CD14-positive monocyte (primary cell): ENCODE results near the gene KCNQ1OT1. TPM values are rescaled to one million over a fixed set of nuclear protein-coding genes. Genes with fewer than 3 reads are reported as not detected.
A peak's percentile ranks its signal among the peaks of the same experiment; 100 is the strongest.

Experiments used
- DNase-seq, 3 donors: peaks; one replicate each; pipeline ENCODE4 v3.0.0-alpha.2; 2011 to 2022
- H2AFZ ChIP-seq: 2 replicates; pipeline ENCODE4 v1.6.0; 2012; ENCODE audit warnings: mild to moderate bottlenecking, low read depth, low read length, inconsistent platforms; ENCODE audit not compliant: insufficient read depth, poor library complexity, severe bottlenecking
- H3K27ac ChIP-seq, 2 donors: 1 replicate in 1 of 2; 2 replicates in 1 of 2; pipeline ENCODE4 v1.5.1; 2012 to 2013; ENCODE audit warnings: low read length in 2 of 2, control low read depth in 1 of 2, inconsistent platforms in 1 of 2, low read depth in 1 of 2, mild to moderate bottlenecking in 1 of 2
- H3K27me3 ChIP-seq, 2 donors: one replicate each; pipeline versions ENCODE4 v1.6.0 to v1.6.1; 2011 to 2013; ENCODE audit warnings: low read length in 2 of 2; ENCODE audit not compliant: control insufficient read depth in 2 of 2, insufficient read depth in 2 of 2
- H3K36me3 ChIP-seq, 2 donors: replicated peaks in 1 of 2; 1 replicate in 1 of 2; 2 replicates in 1 of 2; pipeline versions ENCODE4 v1.5.1 to v1.6.1; 2012 to 2013; ENCODE audit warnings: low read length in 2 of 2, control low read depth in 1 of 2, inconsistent platforms in 1 of 2, mild to moderate bottlenecking in 1 of 2; ENCODE audit not compliant: insufficient read depth in 2 of 2, control insufficient read depth in 1 of 2
- H3K4me1 ChIP-seq, 2 donors: 1 replicate in 1 of 2; 2 replicates in 1 of 2; pipeline versions ENCODE4 v1.5.1 to v1.6.1; 2012 to 2013; ENCODE audit warnings: low read length in 2 of 2, control low read depth in 1 of 2, inconsistent platforms in 1 of 2, mild to moderate bottlenecking in 1 of 2, moderate library complexity in 1 of 2; ENCODE audit not compliant: insufficient read depth in 2 of 2, control insufficient read depth in 1 of 2
- H3K4me2 ChIP-seq: replicated peaks from 2 replicates; pipeline ENCODE3; 2012; ENCODE audit warnings: low read length, moderate library complexity, mild to moderate bottlenecking; ENCODE audit not compliant: poor library complexity, severe bottlenecking; ENCODE audit errors: extremely low read depth
- H3K4me3 ChIP-seq, 3 experiments: fragments of 200-600 bp in 1 of 3; sonication (generic) in 1 of 3; replicated peaks in 1 of 3; 1 replicate in 2 of 3; 2 replicates in 1 of 3; pipeline ENCODE4 v1.5.1; 2011 to 2013; ENCODE audit warnings: low read length in 3 of 3, mild to moderate bottlenecking in 3 of 3, control low read depth in 2 of 3, low read depth in 2 of 3, inconsistent platforms in 1 of 3, moderate library complexity in 1 of 3
- H3K79me2 ChIP-seq: 2 replicates; pipeline ENCODE4 v1.6.0; 2012; ENCODE audit warnings: mild to moderate bottlenecking, control low read depth, inconsistent platforms, low read length, moderate library complexity; ENCODE audit not compliant: insufficient read depth
- H3K9ac ChIP-seq: 2 replicates; pipeline ENCODE4 v1.6.0; 2017; ENCODE audit warnings: low read length, mild to moderate bottlenecking; ENCODE audit not compliant: insufficient read depth, poor library complexity, severe bottlenecking
- H3K9me3 ChIP-seq, 2 donors: replicated peaks in 1 of 2; 1 replicate in 1 of 2; 2 replicates in 1 of 2; pipeline versions ENCODE4 v1.5.1 to v1.6.1; 2012 to 2013; ENCODE audit warnings: low read length in 2 of 2, control low read depth in 1 of 2; ENCODE audit not compliant: control insufficient read depth in 1 of 2, insufficient read depth in 1 of 2
- H4K20me1 ChIP-seq: 2 replicates; pipeline ENCODE4 v1.6.0; 2012; ENCODE audit warnings: mild to moderate bottlenecking, low read length, control low read depth, moderate library complexity; ENCODE audit not compliant: insufficient read depth
- H3K27ac Mint-ChIP-seq, 7 donors: one replicate each; pipeline ENCODE4 v1.8.0; 2020; ENCODE audit warnings: mild to moderate bottlenecking in 7 of 7, mixed read lengths in 7 of 7, moderate library complexity in 6 of 7, inconsistent platforms in 2 of 7
- H3K27me3 Mint-ChIP-seq, 3 donors: one replicate each; pipeline ENCODE4 v1.8.0; 2021 to 2022; ENCODE audit warnings: low read depth in 3 of 3, mild to moderate bottlenecking in 3 of 3, mixed read lengths in 3 of 3, moderate library complexity in 3 of 3, inconsistent platforms in 1 of 3
- H3K36me3 Mint-ChIP-seq, 2 donors: one replicate each; pipeline ENCODE4 v1.8.0; 2020; ENCODE audit warnings: mixed read lengths in 2 of 2, inconsistent platforms in 1 of 2, mild to moderate bottlenecking in 1 of 2
- H3K4me1 Mint-ChIP-seq: one replicate; pipeline ENCODE4 v1.8.0; 2020; ENCODE audit warnings: mild to moderate bottlenecking, mixed read lengths
- H3K4me3 Mint-ChIP-seq, 2 donors: one replicate each; pipeline ENCODE4 v1.8.0; 2020; ENCODE audit warnings: mild to moderate bottlenecking in 2 of 2, mixed read lengths in 2 of 2, moderate library complexity in 1 of 2
- H3K9me3 Mint-ChIP-seq, 7 donors: one replicate each; pipeline ENCODE4 v1.8.0; 2020 to 2022; ENCODE audit warnings: mixed read lengths in 7 of 7, mild to moderate bottlenecking in 6 of 7, moderate library complexity in 6 of 7, inconsistent platforms in 2 of 7
- WGBS: methylation state at CpG from one replicate; pipeline ENCODE4 v1.1.5; 2013; ENCODE audit warnings: missing lambda C conversion rate; ENCODE audit not compliant: insufficient coverage; 5-methylcytosine and 5-hydroxymethylcytosine counted together
- intact Hi-C, 2 donors: fragments of 100-400 bp; cut with micrococcal nuclease; formaldehyde crosslinking; loops; one replicate each; pipeline versions ENCODE4 v1.15.0 to v1.15.1; 2023
- polyA plus RNA-seq, 3 donors: library from polyadenylated mRNA; depleted of rRNA in 1 of 3; unstranded in 2 of 3; stranded (reverse) in 1 of 3; fragments of 300-500 nt in 2 of 3; fragments of >200 nt in 1 of 3; fragmentation: Illumina TruSeq in 2 of 3; gene quantifications; 1 replicate in 2 of 3; 2 replicates in 1 of 3; pipeline ENCODE4 v1.2.3, GENCODE V29; 2012 to 2021
- TF ChIP-seq, protein P1 (sequence below): fragments of 200-600 bp; IDR thresholded peaks from one replicate; pipeline ENCODE4 v1.8.0; 2022; ENCODE audit warnings: antibody characterized with exemption, mild to moderate bottlenecking

Gene KCNQ1OT1
- polyA plus RNA-seq, 3 donors: 0.01 to 0.04 (median 0.03) TPM

DNA sequence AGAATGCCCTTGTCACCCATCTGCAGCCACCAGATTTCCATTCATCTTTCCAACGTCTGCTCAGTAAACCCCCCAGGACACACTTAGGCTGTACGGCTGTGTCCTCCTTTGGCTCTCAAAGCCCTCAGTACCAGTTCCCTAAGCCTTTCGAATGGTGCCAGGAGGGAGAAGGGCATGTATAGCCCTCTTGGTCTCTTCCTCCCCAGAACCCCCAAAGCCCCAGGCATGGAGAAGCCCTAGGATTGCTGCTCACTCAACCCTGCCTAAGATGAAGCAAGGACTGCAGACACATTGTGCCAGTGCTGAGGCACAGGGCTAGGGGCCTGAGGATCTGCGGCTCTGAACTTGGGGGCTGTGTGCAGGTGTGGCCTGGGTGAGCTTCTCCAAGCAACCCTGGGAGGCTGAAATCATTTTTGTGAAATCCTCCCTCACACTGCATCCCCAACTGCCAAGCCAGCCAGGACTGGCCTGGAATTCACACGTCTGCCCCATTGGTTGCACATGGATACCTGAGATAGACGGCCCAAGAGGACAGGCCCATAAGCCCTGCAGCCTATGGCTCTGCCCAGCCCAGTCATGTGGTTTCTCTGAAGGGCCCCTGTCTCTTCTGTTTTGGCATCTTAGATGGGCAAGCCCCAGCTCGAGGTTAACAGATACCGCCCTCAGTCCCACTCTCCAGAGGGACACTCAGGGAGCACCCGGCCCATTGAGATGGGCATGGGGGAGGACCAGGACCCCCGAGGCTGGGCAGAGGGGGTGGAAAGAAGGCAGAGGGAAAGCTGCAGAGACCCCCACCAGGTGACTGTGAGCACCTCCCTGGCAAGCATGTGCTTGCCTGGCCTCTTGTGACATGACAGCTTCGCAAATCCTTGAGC lies 34.0 kb downstream of the KCNQ1OT1 start:
- Histone ChIP-seq H3K4me3 (no peak overlapping the region), H3K79me2 (no peaks in the 10 kb centered on the region), H3K4me1 (no peaks in the 10 kb centered on the region), H3K9ac (no peak overlapping the region), H2AFZ (no peak overlapping the region), H3K36me3 (peaks cover 48 to 96% of the 10 kb centered on the region in 2 donors), H3K9me3 (peaks cover 12 to 13% of the 10 kb centered on the region in 2 donors), H4K20me1 (peaks cover 64% of the 10 kb centered on the region), H3K4me2 (no peak overlapping the region), H3K27ac (no peak overlapping the region), H3K27me3 (no peaks in the 10 kb centered on the region)
- H3K36me3 Mint-ChIP-seq: peaks cover 73 to 87% of the 10 kb centered on the region in 2 donors
- peaks cover 3 to 19% (median 12%) of the 10 kb centered on the region in 7 donors for H3K9me3 Mint-ChIP-seq
- H3K27ac Mint-ChIP-seq: peak overlapping the region in 1 of 7 donors; percentile 53
- H3K27me3 Mint-ChIP-seq: peaks cover 0 to 3% (median 0%) of the 10 kb centered on the region in 3 donors
- TF ChIP-seq, protein P1, sequence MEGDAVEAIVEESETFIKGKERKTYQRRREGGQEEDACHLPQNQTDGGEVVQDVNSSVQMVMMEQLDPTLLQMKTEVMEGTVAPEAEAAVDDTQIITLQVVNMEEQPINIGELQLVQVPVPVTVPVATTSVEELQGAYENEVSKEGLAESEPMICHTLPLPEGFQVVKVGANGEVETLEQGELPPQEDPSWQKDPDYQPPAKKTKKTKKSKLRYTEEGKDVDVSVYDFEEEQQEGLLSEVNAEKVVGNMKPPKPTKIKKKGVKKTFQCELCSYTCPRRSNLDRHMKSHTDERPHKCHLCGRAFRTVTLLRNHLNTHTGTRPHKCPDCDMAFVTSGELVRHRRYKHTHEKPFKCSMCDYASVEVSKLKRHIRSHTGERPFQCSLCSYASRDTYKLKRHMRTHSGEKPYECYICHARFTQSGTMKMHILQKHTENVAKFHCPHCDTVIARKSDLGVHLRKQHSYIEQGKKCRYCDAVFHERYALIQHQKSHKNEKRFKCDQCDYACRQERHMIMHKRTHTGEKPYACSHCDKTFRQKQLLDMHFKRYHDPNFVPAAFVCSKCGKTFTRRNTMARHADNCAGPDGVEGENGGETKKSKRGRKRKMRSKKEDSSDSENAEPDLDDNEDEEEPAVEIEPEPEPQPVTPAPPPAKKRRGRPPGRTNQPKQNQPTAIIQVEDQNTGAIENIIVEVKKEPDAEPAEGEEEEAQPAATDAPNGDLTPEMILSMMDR: no peak
- no peak overlapping the region for H3K4me3 Mint-ChIP-seq
- peak in 1 of 3 donors; percentile 1 for DNase-seq
- no peaks in the 10 kb centered on the region for H3K4me1 Mint-ChIP-seq
- 97% methylated on average over 7 of the region's 11 CpGs for WGBS
- intact Hi-C loops: no loop called here

DNA sequence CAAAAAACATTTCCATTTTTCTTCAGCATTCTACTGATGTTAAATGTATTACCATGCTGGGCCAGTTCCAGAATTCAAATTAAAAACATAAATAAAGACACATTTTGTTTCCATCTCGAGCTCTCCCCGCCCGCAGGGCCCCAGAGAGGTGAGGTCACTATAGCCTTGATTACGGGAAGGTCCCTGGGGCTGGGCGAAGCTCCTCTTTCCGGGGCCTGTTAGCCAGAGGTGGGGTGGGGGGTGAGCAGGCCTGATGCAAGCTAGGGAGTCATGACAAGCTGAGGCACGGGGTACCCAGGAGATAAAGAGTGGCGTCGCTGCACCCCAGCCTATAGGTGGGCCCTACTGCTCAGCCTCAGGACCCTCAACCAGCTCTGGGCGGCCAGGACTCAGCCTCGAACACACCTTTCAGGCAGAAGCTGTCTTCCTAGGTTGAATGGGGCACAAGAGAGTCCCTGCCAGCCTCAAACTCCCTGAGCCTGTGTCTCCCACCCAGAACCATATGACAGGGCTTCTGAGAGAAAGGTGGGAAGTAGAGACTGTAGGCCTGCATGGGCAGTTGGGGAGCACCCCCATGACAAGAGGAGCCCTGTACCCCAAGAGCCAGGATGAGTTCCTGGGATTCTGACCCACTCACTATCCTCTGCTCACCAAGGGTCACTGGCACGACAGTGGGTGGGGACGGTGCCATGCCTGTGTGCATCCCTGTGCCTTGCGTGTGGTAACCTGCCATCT lies 34.8 kb downstream of the KCNQ1OT1 start:
- TF ChIP-seq, protein P1: no peak
- no peaks in the 10 kb centered on the region for H3K4me1 Mint-ChIP-seq
- no peak overlapping the region for H3K4me3 Mint-ChIP-seq
- intact Hi-C loops: no loop called here
- WGBS: 98% methylated on average over 8 of the region's 14 CpGs
- Histone ChIP-seq H3K4me1 (no peaks in the 10 kb centered on the region), H3K36me3 (peaks cover 50 to 96% of the 10 kb centered on the region in 2 donors), H4K20me1 (peaks cover 56% of the 10 kb centered on the region), H2AFZ (no peak overlapping the region), H3K79me2 (no peaks in the 10 kb centered on the region), H3K4me2 (no peak overlapping the region), H3K4me3 (no peak overlapping the region), H3K27me3 (no peaks in the 10 kb centered on the region), H3K9me3 (peaks cover 17 to 20% of the 10 kb centered on the region in 2 donors), H3K27ac (no peak overlapping the region), H3K9ac (no peak overlapping the region)
- DNase-seq: peak in 1 of 3 donors; percentile 1
- peaks cover 72 to 86% of the 10 kb centered on the region in 2 donors for H3K36me3 Mint-ChIP-seq
- H3K27me3 Mint-ChIP-seq: peaks cover 0 to 3% (median 0%) of the 10 kb centered on the region in 3 donors
- H3K9me3 Mint-ChIP-seq: peaks cover 3 to 26% (median 19%) of the 10 kb centered on the region in 7 donors
- H3K27ac Mint-ChIP-seq: peak overlapping the region in 1 of 7 donors; percentile 53
